ENCODE results near the gene CDC34.
A peak's percentile ranks its signal among the peaks of the same experiment; 100 is the strongest.

The CDC34 gene

DNA sequence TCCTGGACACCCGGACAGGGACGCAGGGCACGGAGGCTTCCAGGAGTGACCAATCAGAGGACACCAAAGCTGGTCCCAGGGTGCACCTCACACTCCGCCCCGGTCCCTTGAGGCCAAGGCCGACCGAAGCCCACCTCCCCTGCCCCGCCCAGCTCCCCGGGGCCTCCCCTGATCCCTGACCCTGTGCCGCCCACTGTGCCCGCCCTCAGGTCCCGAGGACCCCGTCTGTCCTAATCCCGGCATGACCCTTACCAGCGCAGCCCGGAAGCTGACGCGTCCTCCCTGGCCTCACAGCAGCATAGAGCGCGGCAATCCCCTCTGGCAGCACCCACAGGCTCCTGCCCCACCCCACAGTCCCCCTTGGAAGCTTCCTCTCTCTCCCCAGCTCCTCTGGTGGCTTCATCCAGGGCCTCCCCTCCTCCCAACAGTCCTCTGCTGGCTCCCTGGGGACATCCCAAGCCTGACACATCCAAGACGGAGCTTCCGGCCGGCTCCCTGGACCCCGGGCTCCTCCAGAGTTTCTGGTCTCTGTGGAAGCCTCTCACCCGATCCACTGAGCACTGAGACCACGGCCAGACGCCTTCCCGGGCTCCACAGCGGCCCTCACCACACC lies 7.4 kb upstream of the CDC34 start:
- DNase-seq: no peak

DNA sequence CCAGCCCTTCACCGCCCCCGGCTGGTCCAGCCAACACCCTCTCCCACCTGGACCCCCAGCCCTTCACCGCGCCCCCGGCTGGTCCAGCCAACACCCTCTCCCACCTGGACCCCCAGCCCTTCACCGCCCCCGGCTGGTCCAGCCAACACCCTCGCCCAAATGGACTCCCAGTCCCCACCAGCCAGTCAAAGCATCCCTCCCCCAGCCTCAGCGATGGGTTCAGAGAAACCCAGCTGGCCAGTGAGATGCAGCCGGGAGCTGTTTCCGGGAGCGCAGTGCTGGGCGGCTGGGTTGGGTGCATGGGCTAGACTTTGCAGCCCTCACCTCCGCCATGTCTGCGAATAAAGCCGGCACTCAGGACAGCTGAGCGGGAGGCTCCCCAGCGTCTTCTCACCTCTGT lies 6.5 kb upstream of the CDC34 start:
- no peak for DNase-seq

DNA sequence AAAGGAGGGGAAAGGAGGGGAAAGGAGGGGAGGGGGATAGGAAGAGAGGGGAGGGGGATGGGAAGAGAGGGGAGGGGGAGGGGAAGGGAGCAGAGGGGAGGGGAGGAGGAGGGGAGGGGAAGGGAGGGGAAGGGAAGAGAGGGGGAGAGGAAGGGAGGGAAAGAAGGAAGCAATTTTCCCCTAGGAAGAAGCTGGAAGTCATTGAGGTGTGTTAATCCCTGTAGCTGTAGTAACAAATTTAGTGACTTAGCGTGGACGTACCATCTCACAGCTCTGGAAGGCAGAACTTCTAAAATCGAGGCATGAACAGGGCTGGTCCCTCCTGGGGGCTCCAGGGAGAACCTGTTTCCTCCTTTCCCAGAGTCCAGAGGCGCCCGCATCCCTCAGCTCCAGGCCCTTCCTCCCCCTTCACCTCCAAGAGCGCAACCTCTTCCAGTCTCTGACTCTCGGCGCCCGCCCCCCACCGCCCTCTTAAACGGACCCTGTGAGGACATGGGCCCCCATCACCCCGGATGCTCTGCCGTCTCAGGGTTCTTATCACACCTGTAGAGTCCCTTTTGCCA lies 5.6 kb upstream of the CDC34 start:
- no peak for DNase-seq

DNA sequence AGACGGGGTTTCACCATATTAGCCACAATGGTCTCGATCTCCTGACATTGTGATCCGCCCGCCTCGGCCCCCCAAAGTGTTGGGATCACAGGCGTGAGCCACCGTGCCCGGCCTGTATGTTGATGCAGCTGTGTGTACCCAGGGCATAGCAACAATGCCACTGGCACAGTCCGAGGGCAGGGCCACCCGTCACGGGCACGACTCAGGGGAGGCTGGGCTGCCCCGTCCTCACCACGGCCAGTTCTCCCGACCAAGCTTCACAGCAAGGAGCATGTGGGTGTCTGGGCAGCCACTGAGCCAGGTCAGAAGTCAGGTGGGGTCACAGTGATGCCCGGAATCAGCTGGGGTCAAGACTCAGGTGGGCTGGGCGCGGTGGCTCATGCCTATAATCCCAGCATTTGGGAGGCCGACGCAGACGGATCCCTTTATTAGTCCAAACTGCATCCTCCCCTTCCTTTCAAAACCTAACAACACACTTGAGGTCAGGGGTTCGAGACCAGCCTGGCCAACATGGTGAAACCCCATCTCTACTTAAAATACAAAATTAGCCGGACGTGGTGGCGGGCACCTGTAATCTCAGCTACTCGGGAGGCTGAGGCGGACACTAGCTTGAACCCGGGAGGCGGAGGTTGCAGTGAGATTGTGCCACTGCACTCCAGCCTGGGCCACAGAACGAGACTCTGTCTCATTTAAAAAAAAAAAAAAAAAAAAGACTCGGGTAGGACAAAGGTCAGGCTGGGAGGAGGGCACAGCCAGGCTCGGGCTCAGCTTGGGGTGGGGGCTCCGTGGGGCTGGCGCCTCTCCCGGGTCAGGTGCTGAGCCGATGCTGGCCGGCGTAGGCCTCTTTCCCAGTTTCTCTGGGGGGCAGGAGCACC lies 1.2 kb upstream of the CDC34 start:
- DNase-seq: no peak

DNA sequence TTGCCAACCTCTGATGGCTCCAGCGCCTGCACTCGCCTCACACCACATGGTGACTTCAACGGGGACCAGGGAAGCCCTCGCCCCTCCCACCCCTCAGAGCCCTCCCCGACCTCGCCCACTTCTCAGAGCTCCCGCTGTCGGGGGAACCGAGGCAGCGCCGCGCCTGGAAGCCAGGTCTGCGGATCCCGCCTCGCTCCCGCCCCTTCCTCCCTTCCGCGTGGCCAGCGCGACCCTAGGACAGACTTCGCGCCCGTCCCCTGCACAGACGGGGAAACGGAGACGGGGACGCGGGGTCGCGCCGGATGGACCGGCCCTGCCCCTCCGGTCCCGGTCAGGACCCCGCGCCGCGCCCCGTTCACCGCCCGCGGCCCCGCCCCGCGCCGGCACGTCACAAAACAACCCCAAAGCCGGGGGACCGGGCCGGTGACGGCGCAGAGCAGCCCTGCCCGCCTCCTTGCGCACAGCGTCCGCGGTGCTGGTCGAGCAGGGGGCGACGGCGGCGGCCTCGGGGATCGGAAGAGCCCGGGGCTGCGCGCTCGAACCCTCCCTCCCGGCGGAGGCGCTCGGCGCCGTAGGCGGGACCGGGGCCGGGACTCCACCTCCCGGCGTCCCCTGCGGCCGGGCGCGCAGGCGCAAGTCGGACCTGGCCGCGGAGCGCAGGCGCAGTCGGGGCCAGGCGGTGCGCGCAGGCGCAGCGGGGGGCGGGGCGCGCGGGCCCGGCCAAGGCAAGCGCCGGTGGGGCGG lies 379 bp upstream of the CDC34 start:
- peak; percentile 95 for DNase-seq

DNA sequence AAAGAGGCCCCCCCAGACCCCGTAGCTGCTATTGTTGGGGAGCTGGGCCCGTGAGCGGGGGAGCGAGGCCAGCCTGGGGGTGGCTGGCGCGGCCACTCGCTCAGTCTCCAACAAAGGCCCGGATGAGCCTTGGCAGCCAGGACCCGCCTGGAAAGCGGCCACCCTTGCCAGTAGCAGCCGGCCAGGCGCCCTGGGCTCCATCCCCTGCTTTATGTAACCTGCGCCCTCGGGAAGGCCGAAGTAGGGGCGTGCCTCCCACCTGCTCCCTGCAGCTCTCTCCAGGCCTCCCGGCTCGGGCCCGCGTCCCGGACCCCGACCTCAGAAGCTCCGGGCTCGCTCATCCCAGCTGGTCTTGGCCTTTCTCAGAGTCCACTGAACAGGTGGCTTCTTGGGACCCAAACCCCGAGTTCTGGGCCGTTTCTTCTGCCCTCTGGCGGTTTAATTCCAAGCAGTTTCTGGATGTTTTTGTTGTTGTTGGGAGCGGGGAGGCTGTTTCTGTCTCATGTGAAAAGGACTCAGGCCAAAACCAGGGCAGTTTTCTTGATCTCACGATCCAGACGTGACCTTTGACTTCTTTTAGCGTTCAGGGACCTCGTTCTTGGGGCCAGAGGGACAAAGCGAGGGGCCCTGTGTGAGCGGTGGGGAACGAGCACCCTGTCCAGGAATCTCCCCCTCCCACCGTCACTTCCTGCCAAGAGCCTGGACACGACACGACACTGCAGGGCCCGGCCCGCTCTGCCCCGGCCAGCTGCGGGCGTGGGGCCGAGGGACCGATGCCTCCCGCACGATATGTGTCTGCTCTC lies 1.2 kb downstream of the CDC34 start:
- DNase-seq: peak; percentile 81

DNA sequence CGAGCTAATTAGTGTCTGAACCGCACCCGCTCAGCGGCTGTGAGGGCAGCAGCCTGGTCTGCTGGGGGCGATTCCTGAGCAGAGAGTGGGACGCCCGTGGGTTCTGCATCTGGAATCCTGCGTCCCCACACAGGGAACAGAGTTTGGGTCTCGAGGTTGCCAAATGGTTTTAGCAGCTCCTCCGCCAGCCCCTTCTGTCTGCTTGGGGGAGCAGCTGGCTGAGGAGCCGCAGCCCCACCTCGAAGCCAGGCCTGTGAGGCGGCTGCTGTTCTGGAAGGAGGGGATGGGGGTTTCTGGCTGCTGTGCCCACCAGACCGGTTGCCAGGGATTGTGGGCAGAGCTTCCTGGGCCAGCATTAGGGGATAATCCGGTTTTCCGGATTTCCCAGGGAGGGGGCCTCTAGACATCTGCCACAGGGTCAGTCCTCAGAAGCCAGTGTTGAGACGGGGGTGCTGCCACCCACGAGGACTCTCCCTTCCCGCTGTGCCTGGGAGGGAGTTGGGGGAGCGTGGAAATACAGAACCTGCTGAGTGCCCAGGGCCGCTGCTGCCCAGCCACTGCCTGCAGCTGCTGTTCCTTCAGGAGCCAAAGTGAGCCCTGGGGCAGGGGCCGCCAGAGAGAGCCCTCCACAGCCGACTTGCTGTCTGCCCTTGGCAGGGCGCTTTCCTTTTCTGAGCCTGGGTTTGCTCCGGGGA lies 2.0 kb downstream of the CDC34 start:
- no peak for DNase-seq

DNA sequence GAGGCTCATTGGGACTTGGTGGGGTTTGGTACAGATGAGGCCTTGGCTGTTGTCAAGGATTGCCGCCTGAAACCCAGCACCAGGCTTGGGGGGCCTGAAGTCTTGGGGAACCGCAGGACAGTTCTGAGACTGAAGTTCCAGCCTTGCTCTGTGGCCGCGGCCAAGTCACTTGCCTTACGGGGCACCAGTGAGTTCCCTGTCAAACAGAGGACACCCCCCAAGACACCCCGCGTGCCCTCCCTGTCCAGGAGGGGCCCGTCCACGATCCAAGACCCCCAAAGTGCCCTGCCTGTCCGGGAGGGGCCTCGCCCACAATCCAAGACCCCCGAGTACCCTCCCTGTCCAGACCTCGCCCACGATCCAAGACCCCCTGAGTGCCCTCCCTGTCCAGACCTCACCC lies 2.5 kb downstream of the CDC34 start:
- DNase-seq: no peak

DNA sequence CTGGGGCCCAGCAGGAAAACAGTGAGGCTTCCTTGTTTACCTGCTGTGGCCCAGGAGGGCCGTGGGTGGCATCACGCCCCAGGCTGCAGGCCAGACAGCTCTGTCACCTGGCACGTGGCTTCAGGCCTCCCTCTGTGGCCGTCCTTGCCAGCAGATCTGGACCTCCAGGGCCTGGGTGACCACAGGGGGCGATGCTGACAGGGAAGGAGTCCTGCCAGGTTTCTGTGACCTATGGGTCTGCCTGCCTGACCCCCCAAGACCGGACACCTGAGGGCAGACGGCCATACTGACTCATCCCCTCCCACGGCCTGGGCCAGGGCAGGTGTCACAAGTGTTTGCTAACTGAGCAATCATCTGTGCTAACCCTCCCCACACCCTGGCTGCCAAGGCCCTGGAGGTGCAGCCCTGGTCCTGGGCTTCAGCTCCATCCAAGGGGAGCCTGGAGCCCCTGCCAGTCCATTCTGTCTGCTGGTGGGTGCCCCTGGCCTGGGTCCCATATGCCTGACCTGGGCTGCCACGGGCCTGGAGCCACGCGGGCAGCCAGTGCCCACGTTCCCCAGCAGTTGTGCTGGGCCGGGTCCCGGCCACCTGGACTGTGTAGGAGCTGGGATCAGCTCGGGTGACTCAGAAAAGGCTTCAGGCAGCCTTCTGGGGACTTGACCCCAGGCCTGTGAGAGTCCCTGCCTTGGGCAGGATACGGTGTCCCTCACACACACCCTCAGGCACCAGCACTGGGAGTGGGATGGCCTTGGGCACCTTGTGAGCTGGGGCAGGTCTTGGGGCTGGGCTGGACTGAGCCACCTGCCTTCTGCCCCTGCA lies 3.7 kb downstream of the CDC34 start:
- no peak for DNase-seq

DNA sequence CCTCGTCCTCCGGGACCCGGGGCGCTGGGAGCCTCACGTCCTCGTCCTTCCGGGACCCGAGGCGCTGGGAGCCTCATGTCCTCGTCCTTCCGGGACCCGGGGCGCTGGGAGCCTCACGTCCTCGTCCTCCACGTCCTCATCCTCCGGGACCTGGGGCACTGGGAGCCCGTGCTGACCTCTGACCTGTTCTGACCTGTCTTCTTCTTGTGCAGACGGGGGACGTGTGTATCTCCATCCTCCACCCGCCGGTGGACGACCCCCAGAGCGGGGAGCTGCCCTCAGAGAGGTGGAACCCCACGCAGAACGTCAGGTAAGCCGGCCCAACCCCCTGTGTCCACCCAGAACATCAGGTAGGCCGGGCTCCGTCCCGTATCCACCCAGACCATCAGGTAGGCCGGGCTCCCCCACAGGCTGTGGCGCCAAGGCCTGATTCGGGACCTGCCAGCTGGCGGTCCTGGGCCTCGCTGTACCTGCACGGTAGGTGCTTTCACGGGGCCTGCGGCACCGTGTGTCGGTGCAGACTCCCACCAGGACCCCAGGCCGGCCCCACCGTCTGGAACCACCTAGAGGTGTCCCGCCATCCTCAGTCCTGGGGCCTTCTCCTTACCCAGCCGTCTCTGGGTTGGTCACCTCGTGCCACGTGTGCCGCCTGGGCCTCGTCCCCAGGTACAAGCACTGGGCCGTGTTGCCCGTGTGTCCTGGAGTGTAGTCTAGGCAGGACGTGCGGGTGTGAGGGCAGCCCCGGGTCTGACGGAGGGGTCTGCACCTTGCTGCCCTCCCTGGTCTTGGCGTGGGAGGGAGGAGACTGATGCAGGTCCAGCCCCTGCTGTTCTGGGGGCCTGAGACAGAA lies 4.7 kb downstream of the CDC34 start:
- DNase-seq: no peak

DNA sequence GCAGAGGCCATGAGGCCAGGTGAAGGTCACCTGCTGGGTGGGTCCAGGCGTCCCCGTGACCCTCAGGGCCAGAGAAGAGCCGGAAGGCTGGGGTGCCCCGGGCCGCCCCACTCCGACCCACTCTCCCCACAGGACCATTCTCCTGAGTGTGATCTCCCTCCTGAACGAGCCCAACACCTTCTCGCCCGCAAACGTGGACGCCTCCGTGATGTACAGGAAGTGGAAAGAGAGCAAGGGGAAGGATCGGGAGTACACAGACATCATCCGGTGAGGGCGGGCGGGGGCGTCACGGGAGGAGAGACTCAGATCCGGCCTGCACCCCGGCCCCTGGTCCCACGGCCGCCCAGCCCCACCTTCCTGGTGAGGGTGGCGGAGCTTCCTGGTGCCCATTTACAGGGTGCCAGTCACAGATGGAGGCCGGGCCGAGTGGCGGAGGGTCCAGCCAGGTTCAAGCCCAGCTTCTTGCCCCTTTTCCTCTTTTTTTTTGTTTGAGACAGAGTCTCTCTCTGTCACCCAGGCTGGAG lies 5.4 kb downstream of the CDC34 start:
- no peak for DNase-seq

DNA sequence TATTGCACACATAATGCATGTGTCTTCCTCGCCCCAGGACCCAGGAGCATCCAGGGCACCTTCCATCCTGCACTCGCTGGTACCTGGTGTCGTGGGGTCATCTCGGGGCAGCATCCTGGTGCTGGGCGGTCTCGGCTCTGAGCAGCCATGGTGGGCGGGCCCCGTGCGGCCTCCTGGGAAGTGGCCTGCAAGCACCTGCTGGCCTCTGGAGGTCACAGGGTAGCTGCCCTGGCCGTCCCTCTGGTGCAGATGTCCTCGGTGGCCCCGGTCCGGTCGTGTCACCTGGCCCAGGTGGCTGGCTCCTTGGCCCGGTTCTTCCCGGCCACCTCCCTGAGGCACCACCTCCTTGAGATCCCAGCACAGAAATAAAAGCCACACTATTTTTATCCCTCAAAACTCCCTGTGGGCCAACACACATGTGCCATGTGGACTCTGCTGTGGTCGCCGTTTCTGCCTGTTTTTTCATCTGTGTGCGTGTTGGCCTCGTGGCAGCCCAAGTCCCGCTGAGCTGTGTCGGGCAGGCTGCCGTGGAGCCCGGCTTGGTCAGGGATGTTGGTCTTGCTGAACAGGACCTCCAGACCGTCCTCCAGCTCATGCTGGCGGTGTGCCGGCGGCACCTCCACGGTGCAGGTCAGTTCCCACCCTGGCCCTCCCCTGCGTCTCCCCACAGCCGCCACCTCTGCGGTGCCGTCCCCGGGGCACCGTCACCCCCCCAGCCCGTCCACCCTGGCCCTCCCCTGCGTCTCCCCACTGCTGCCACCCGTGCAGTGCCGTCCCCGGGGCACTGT lies 7.3 kb downstream of the CDC34 start:
- DNase-seq: no peak

DNA sequence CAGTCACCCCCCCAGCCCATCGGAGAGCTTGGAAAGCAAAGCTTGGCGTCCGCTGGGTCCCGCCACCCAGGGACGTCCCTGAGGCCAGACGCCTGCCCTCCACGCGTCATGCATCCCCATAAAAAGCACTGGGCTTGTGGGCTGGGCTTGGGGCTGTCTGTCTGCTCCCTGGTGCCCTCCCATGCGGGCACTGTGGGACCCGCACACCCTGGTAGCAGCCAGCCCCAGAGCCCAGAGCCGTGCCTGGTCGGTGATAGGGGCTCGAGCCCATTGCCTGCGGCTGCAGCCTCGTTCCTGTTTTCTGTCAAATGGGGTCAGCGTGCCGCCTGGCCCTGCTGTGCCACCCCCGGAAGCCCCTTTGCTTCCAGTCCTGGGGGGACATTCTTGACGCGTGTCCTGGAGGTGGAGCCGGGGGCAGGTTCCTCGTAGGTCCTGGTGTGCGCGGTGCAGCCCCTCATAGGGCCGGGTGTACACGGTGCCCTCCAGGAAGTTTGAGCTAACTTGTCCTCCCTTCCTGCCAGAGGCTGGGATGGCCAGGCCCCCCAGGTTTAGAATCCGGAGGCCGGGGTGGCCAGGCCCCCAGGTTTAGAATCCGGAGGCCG lies 8.0 kb downstream of the CDC34 start:
- no peak for DNase-seq

DNA sequence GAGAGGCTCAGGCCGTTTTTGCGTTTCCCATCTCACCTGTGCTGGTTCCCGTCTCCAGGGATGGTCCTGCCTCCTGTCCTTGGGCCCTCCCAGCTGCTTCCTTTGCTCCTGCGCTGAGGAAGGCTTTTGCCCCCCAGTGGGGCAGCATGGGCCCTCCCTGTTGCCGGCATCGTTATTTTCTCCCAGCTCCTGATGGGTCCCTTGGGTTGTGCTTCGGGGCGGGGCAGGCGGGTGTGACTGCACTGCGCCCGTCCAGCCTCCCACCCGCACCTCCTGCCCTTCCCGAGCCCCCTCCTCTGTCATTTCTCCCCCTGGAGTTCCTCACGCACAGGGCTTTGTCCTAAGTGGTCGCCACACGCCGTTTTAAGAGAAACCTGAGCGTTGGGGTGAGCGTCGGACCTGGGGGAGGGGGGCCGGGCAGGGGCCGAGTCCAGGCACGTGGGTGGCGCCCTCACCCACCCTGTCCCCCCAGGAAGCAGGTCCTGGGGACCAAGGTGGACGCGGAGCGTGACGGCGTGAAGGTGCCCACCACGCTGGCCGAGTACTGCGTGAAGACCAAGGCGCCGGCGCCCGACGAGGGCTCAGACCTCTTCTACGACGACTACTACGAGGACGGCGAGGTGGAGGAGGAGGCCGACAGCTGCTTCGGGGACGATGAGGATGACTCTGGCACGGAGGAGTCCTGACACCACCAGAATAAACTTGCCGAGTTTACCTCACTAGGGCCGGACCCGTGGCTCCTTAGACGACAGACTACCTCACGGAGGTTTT lies 9.5 kb downstream of the CDC34 start:
- DNase-seq: no peak

DNA sequence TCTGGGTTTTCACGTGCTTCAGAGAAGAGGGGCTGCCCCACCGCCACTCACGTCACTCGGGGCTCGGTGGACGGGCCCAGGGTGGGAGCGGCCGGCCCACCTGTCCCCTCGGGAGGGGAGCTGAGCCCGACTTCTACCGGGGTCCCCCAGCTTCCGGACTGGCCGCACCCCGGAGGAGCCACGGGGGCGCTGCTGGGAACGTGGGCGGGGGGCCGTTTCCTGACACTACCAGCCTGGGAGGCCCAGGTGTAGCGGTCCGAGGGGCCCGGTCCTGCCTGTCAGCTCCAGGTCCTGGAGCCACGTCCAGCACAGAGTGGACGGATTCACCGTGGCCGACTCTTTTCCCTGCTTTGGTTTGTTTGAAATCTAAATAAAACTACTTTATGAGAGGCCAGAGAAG lies 10.1 kb downstream of the CDC34 start:
- DNase-seq: no peak

DNA sequence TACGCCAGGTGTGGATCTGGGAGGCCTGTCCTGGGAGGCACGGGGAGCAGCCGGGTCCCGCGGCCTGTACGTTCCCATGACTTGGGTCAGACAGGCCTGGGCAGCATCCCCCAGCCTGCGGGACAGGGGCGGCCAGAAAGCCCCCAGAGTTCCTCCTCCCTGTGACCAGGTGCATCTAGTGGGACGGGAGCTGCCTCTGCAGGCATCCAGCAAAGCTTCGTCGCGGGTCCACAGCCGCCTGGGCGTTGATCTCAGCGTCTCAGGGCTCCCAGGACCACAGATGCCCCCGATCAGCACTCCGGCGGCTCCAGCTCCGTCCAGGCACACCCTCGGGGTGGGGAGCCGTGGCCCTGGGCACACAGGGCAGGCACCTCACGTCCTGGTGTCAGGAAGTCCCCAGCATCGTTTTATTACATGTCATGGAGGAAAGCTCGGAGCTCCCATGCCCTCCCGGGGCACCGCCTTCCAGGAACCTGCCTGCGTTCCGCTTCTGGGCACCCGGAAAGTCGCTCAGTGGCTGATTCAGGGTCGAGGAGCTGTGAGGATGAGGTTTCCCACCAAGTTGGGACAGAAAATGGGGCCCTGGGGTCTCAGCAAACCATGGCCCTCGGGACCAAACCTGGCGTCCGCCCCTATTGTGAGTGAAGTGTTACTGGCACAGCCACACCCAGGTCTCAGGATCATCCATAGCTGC lies 10.8 kb downstream of the CDC34 start:
- no peak for DNase-seq

Data from hematopoietic multipotent progenitor cell treated with erythropoietin and hydrocortisone succinate and interleukin-3 and kit ligand, for 4 days (in vitro differentiated cells).